Astrocyte of the spinal cord (primary cell): Measurements from ENCODE around the gene XKR7.

Experiments used
- DNase-seq: peaks from one replicate; pipeline ENCODE4 v3.0.0; 2011; ENCODE audit warnings: low read depth, low spot score
- H3K4me3 ChIP-seq: 2 replicates; pipeline ENCODE4 v1.5.1; 2011; ENCODE audit warnings: low read depth, mild to moderate bottlenecking, low read length, moderate library complexity
- in situ Hi-C: cut with HindIII; loops from 2 replicates; pipeline ENCODE4 v1.10.0; 2017; ENCODE audit warnings: low sequenced_read_pairs
- TF ChIP-seq, protein P1 (sequence below): IDR thresholded peaks from 2 replicates; pipeline ENCODE4 v1.5.1; 2012; ENCODE audit warnings: low read depth, mild to moderate bottlenecking, low read length, inconsistent platforms

XKR7 gene

DNA sequence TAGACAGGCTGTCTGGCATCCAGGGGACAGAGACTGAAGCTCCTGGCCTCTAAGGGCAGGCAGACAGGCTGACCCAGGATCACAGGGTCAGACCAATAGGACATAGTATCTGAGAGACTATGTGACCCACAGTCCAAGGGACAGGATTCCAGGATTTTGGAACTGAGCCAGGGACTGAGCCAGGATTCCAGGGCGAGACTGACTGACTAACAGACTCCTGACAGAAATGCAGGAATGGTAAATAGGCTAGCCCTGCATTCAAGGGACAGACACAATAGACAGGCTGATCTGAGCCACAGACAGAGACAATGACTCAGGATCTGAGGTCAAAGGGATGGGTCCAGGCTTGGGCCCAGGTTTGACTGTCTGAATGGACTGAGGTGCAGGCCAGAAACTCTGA lies 19.8 kb downstream of the XKR7 start:
- no peak overlapping the region for H3K4me3 ChIP-seq
- in situ Hi-C loops, result no loop called here
- TF ChIP-seq, protein P1, sequence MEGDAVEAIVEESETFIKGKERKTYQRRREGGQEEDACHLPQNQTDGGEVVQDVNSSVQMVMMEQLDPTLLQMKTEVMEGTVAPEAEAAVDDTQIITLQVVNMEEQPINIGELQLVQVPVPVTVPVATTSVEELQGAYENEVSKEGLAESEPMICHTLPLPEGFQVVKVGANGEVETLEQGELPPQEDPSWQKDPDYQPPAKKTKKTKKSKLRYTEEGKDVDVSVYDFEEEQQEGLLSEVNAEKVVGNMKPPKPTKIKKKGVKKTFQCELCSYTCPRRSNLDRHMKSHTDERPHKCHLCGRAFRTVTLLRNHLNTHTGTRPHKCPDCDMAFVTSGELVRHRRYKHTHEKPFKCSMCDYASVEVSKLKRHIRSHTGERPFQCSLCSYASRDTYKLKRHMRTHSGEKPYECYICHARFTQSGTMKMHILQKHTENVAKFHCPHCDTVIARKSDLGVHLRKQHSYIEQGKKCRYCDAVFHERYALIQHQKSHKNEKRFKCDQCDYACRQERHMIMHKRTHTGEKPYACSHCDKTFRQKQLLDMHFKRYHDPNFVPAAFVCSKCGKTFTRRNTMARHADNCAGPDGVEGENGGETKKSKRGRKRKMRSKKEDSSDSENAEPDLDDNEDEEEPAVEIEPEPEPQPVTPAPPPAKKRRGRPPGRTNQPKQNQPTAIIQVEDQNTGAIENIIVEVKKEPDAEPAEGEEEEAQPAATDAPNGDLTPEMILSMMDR, result no peak
- DNase-seq, result no peak

DNA sequence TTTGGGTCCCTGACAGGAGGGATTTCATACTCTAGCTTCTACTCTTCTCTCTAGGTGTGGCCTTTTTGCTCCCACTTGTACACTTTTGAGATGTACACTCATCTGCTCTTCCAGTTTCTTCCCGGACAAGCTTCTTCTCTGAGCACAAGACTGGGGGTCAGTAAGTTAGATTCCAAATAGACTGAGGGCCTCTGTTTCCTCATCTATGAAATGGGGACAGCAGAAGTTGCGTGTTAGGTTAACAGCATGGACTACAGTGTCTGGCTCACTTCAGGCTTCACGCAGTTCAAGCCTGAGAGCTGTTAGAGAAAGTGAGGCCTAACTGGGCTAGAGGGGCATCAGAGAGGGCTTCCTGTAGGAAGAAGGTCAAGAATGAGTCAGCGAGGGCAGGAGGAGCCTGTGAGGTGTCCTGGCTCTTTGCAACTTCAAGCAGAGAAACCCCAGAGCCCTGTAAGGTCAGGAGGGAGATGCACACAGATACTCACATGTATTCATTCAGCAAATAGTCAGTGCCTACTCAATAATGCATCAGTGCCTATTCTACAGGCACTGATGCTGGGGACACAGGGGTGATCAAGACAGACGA lies 20.6 kb downstream of the XKR7 start:
- TF ChIP-seq, protein P1, result no peak
- DNase-seq, result no peak
- no peak overlapping the region for H3K4me3 ChIP-seq
- in situ Hi-C loops, result no loop called here

DNA sequence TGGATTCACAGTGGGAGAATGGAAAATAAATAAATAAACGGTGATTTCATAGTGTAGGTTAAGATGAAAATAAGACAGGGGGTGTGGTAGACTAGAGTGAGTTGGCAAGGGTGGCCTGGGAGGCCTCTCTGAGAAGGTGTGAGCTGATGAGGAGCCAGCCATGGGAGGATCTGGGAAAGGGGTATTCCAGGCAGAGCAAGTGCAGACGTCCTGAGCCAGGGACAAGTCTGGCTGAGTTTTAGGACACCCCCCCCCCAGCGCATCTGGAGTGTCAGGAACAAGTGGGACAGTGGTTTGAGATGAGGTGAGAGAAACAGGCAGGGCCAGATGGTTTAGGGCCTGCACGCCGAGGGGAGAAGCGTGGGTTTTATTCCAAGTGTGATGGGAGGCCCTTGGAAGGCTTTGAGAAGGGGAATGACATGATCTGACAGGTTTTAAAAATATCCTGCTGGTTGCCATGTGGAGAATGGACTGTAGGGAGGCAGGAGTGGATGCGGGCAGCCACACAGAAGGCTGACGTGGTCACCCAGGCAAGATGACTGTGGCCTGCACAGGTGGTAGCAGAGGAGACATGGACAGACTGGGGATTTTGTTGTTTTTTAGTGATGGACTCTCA lies 21.2 kb downstream of the XKR7 start:
- in situ Hi-C loops, result no loop called here
- DNase-seq, result no peak
- H3K4me3 ChIP-seq, result no peak overlapping the region
- TF ChIP-seq, protein P1, result no peak

DNA sequence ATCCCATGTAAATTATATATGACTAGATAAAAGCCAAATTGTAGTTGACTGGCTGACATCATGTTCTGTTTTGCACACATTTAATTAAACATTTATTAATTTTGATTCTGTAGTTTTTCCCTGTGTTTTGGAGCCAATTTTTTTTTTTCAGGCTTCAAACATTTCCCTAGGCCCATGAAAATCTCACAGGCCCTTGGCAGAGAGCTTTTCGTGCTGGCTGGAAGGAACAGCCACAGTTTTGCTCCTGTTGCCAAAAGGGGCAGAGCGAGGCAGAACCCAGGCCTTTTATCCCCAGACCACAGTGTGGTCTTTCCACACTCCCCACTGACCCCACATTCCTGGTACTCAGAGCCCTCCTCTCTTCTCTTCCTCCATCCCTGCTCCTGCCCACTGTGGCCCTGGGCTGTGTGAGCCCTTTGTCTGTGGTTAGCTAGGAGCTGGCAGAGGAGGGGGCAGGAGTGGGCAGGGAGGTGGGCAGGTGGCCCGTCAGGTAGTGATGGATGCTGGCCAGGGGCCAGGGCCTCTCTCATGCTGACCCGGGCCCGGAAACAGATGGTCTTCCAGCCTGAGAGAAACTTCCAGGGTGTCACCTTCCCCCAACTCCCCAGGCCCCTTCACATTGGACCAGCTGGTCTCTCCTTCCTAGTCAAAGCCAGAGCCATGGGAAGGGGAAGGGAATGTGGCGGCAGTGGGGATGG lies 22.8 kb downstream of the XKR7 start:
- in situ Hi-C loops, result no loop called here
- no peak for DNase-seq
- TF ChIP-seq, protein P1, result no peak

DNA sequence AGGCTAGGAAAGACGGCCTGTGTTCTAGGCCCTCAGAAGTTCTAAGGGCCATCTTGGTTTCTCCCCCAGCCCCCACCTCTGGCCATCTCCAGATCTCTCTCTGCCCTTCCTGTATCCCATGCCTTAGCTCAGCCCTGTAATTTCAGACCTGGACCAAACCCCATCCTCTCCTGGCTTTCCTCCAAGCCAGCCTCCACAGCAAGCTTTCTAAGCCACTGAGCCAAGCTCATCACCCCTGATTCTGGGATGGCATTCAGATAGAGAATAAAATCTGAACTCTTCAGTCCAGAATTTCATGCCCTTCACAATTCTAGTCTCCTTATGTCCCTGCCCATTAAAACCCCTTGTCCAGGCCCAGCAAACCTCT lies 23.4 kb downstream of the XKR7 start:
- no peak for DNase-seq
- no peak overlapping the region for H3K4me3 ChIP-seq
- TF ChIP-seq, protein P1, result no peak
- in situ Hi-C loops, result no loop called here

More for the DNA sequence above, 22.8 kb downstream of the XKR7 start:
- no peak overlapping the region for H3K4me3 ChIP-seq

DNA sequence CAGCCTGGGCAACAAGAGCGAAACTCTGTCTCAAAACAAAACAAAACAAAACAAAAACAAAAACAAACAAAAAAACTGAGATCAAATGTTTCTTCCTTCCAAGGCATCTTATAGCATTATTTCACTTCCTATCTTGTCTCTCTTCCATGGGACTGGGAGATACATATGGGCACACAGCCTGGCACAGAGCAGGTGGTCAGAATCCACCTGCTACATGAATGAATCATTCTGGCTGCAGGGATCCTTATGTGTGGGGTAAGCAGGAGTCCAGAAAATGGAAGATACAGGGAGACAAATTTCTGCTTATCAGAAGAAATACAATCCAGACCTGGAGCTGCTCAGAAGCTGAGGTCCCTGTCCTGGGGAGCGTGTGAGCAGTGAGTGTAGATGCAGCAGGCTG lies 24.1 kb downstream of the XKR7 start:
- in situ Hi-C loops, result no loop called here
- TF ChIP-seq, protein P1, result no peak
- H3K4me3 ChIP-seq, result no peak overlapping the region
- no peak for DNase-seq
